ENCODE data around the gene DPYD. TPM values are rescaled to one million over a fixed set of nuclear protein-coding genes. Genes with fewer than 3 reads are reported as not detected.
A peak's percentile ranks its signal among the peaks of the same experiment; 100 is the strongest.

The DPYD gene
- total RNA-seq, 1 donor from 2014 or later: 54.7 TPM

GRCh38 chr1:97907886-97908285, 12.9 kb downstream of the DPYD start:
- no peak for DNase-seq (ENCODE audit: low read depth, low spot score)

DNA sequence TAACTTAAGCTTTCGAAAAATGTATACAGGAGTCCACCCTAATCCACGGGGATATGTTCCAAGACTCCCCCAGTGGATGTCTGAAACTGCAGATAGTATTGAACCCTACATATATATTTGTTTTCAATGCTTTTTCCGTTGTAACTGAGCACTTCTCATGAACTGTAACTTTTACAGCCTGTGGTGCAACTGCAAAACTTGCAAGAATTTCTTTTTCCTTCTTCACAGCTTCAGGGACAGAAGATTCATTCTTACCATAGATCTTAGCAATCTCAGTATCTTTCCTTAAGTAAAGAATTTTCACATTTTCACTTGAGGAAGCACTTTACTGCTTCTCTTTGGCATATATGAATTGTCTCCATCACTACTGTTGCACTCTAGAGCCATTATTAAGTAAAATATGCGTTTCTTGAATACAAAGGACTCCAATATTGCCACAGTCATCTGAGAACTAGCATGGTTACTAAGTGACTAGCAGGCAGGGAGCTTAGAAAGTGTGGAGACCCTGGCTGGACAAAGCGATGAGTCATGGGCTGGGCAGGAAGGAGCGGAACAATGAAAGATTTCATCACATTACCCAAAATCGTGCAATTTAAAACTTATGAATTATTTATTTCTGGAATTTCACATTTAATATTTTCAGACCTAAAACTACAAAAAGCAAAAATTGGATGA, 14.1 kb downstream of the DPYD start:
- peak; percentile 80 for DNase-seq (ENCODE audit: low read depth, low spot score)

DNA sequence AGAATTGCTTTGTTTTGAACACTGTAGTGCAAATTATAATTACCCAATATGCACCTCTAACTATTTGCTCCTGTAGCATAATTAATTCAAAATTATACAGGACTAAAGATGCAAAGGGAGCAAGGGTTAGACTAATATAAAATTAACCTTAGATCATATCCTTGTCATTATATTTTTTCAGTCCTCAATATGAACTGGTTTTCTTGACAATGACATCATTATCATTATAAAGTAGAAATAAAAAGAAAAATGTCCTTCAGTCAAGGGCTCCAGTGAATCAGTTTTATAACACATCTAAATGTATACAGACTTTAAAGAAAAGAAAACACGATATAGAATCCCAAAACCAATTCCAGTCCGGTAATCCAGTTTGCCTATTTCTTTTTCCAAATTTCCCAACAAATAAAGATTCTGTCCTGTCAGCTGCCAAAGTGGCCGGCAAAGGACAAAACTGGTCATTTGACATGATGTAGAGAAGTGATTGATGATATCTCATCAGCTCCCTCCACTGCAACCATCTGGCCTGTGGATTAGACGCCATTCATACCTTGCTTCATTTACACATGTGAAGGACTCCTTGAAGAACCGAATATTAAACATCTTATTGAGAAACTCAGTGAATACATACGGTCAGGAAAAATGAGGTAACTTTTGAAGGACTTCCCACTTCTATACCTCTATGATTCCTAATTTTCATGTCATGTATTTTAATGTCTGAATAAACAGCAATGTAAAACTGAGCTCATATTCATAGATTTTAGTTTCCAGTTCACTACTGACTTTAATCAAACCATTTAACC, 15.5 kb downstream of the DPYD start:
- DNase-seq (ENCODE audit: low read depth, low spot score): no peak

- DNase-seq (ENCODE audit: low read depth, low spot score): no peak
Measured at GRCh38 chr1:97904534-97904933, 16.3 kb downstream of the DPYD start.

DNA sequence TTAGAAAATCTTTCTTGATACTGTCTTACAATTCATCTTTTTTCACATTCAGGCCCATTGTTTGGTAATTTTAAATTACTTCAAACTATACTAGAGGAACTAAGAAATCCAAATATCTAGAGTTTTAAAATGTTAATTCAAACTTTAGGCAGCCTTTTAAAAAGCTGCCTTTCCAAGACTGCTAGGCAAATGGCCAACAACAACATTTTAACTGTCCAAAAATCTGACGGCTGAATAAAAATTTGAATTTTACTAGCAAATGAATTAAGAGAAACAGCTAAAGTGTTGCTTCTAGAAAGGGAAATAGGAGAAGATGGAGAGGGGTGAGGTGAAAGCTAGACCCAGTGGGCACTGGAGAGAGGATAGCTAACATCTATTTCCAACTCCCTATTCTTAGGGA, 17.2 kb downstream of the DPYD start:
- no peak for DNase-seq (ENCODE audit: low read depth, low spot score)

- DNase-seq (ENCODE audit: low read depth, low spot score): no peak
Measured at GRCh38 chr1:97902067-97902466, 18.8 kb downstream of the DPYD start.

GRCh38 chr1:97901017-97901658, 19.7 kb downstream of the DPYD start:
- peak; percentile 75 for DNase-seq (ENCODE audit: low read depth, low spot score)

- DNase-seq (ENCODE audit: low read depth, low spot score): no peak
Measured at GRCh38 chr1:97898948-97899347, 21.9 kb downstream of the DPYD start.

- no peak for DNase-seq (ENCODE audit: low read depth, low spot score)
Measured at GRCh38 chr1:97895278-97895677, 25.6 kb downstream of the DPYD start.

DNA sequence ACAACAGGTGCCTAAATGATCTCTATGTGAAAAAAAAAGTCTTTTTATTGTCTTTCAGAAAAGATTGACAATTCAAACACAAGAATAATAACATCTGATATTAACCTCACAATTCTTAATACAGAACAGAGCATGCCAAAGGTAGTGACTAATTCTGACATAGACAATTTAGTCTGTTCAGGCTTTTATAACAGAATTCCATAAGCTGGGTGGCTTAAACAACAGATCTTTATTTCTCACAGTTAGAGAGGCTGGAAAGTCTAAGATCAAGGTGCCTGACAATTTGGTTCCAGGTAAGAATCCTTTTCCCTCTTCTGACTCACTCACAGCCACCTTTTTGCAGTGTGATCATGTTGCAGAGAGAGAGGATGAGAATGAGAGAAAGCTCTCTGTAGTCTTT, 27.0 kb downstream of the DPYD start:
- DNase-seq (ENCODE audit: low read depth, low spot score): no peak

DNA sequence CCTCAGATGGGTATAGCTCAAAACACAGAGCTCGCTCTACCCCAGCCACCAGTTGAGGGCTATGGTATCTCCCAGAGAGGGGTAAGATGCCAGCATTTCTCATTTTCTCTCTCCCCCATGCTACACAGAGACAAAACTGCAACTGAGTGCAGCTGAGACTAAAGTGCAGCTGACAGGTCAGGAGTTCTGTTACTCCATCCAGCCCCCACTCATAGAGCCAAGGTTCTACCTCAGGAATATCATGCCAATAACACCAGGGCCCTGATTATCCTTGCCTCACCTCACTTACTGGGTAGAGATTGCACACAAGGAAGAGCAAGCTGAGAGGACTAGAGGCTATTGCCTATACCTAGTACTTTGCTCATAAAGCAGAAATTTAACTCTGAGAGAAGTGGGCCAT, 34.6 kb downstream of the DPYD start:
- no peak for DNase-seq (ENCODE audit: low read depth, low spot score)

DNA sequence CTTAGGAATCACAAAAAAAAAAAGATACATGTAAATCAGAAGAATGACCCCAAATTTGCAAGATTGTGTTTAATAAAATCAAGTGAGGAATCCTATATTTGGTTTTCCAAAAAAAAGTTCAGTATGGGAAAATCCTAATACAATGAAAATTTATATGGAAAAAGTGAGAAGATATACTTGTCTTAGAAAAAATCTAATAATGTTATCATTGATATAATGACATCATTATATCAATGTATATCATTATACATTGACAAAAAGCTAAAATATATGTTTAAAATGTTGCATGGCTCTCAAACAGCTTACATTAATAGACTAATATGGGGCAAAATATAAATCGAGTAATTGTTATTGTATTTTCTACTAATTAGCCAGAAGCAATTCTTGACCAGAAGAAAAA, 37.0 kb downstream of the DPYD start:
- DNase-seq (ENCODE audit: low read depth, low spot score): no peak

DNA sequence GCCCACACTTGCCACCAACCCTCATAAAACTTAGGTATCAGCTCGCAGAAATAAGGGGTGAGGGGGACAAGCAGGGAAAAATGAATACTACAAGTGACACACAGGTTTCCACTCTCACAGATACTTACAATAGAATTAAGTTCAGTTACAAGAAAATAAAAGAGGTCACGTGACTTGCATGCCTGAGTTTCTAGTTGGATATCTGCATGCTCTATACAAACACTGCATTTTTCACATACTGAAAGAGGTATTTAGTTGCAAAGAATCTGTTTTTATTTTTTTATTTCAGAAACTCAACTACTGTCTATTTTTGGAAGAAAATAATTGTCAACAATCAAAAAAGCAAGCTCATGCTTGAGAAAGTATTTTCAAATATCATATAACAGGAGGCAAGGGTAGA, 43.5 kb downstream of the DPYD start:
- DNase-seq (ENCODE audit: low read depth, low spot score): no peak

GRCh38 chr1:97875996-97876395, 44.8 kb downstream of the DPYD start:
- DNase-seq (ENCODE audit: low read depth, low spot score): no peak

- no peak for DNase-seq (ENCODE audit: low read depth, low spot score)
Measured at GRCh38 chr1:97870589-97870988, 50.2 kb downstream of the DPYD start.

DNA sequence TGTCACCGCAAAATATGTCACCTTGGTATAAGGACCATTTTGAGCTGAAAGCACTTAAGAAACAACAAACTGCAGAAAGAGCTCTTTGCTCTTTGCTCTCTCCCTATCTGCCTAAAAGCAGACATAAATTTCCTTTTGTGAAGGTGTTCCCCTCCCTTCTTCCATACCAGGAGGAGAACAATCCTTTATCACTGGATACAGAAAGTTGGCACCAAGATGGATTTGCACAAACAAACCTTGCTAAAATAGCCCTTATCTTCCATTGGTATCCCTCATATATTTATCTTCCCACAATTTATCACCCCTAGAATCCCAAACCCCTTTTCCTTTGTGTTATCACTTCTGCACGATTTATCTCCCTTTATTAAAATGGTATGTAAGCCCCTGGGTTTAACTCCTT, 51.4 kb downstream of the DPYD start:
- no peak for DNase-seq (ENCODE audit: low read depth, low spot score)

- no peak for DNase-seq (ENCODE audit: low read depth, low spot score)
Measured at GRCh38 chr1:97867127-97867526, 53.7 kb downstream of the DPYD start.

GRCh38 chr1:97864615-97865014, 56.2 kb downstream of the DPYD start:
- no peak for DNase-seq (ENCODE audit: low read depth, low spot score)

DNA sequence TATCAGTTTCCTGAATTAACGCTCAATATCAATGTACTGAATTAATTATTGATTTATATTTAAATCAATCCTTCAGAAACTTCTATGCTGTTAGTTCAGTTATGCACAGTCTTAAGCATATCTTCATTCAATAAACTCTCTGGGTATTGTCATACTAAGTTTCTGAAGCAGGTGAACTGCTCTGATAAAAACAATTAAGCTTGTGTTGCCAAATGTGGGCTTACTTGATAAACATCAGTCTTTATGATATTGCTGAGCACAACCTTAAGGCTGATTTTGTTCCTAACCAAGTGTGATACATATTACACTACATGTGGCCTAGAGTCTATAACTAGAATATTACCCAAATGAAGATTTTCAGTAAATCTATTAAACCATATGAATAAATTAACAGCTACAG, 67.6 kb downstream of the DPYD start:
- no peak for DNase-seq (ENCODE audit: low read depth, low spot score)

GRCh38 chr1:97849345-97850340, 71.2 kb downstream of the DPYD start:
- DNase-seq (ENCODE audit: low read depth, low spot score): peak; percentile 55

- no peak for DNase-seq (ENCODE audit: low read depth, low spot score)
Measured at GRCh38 chr1:97845805-97846204, 75.0 kb downstream of the DPYD start.

All from pulmonary artery endothelial cell (primary cell).